Stimulated activated CD8-positive, alpha-beta memory T cell treated with anti-CD3 and anti-CD28 coated beads, Interleukin-4, amount 100 ng/mL, for 48 hours (primary cell): ENCODE measurements around the gene PPP1R13B.

ENCODE experiments used
- DNase-seq: peaks from one replicate; pipeline ENCODE4 v3.0.0-alpha.2; 2020

PPP1R13B gene

GRCh38 chr14:103879570-103880347 is 32.4 kb upstream of the PPP1R13B start:
- DNase-seq: peak; percentile 33

GRCh38 chr14:103879118-103879569 is 31.8 kb upstream of the PPP1R13B start:
- DNase-seq: no peak

GRCh38 chr14:103878180-103878579 is 30.8 kb upstream of the PPP1R13B start:
- no peak for DNase-seq

GRCh38 chr14:103875010-103875409 is 27.6 kb upstream of the PPP1R13B start:
- no peak for DNase-seq

- peak; percentile 36 for DNase-seq
These were observed 25.2 kb upstream of the PPP1R13B start for GRCh38 chr14:103872481-103873113.

- peak; percentile 91 for DNase-seq
These were observed 24.5 kb upstream of the PPP1R13B start for GRCh38 chr14:103871596-103872480.

GRCh38 chr14:103870891-103871595 is 23.7 kb upstream of the PPP1R13B start:
- no peak for DNase-seq

GRCh38 chr14:103870144-103870876 is 22.9 kb upstream of the PPP1R13B start:
- DNase-seq: no peak

- DNase-seq: no peak
These were observed 22.2 kb upstream of the PPP1R13B start for GRCh38 chr14:103869406-103870143.

- DNase-seq: no peak
These were observed 21.0 kb upstream of the PPP1R13B start for GRCh38 chr14:103868242-103868897.

- no peak for DNase-seq
These were observed 20.2 kb upstream of the PPP1R13B start for GRCh38 chr14:103867523-103867953.

GRCh38 chr14:103867020-103867419 is 19.6 kb upstream of the PPP1R13B start:
- DNase-seq: no peak

GRCh38 chr14:103863245-103863644 is 15.9 kb upstream of the PPP1R13B start:
- no peak for DNase-seq

GRCh38 chr14:103862393-103862782 is 15.0 kb upstream of the PPP1R13B start:
- DNase-seq: no peak

- DNase-seq: no peak
These were observed 14.3 kb upstream of the PPP1R13B start for GRCh38 chr14:103861413-103862392.

GRCh38 chr14:103859416-103860202 is 12.2 kb upstream of the PPP1R13B start:
- DNase-seq: no peak

- no peak for DNase-seq
These were observed 10.8 kb upstream of the PPP1R13B start for GRCh38 chr14:103858063-103858781.

GRCh38 chr14:103857256-103857655 is 9.9 kb upstream of the PPP1R13B start:
- DNase-seq: no peak
